ENCODE results near the gene SLC24A3. TPM values are rescaled to one million over a fixed set of nuclear protein-coding genes. Genes with fewer than 3 reads are reported as not detected.

The SLC24A3 gene
- total RNA-seq, 1 donor from 2014 or later: not detected

- no peak overlapping the region for H3K4me3 Mint-ChIP-seq
- no peak overlapping the region for H3K27ac Mint-ChIP-seq
- CTCF ChIA-PET: no interaction called here
- H3K27me3 Mint-ChIP-seq: peaks cover 11% of the 10 kb centered on the region
- no peaks in the 10 kb centered on the region for H3K36me3 Mint-ChIP-seq (ENCODE audit: low read depth)
- intact Hi-C loops (cut with micrococcal nuclease): loop anchor here (10.0 kb wide), 1 partner anchor 379 kb away; no protein-coding TSS in a partner anchor
- ATAC-seq (ENCODE audit: low read depth): no peak
- H3K4me1 Mint-ChIP-seq: no peaks in the 10 kb centered on the region
- POLR2A ChIA-PET: no interaction called here
- no peak for TF ChIP-seq CTCF (IDR thresholded peaks at IDR 0.05)
- no peak for DNase-seq
- H3K9me3 Mint-ChIP-seq: no peaks in the 10 kb centered on the region
Measured at GRCh38 chr20:19583532-19584175, 371.2 kb downstream of the SLC24A3 start.

- Mint-ChIP-seq H3K27me3 (peaks cover 9% of the 10 kb centered on the region), H3K36me3 (ENCODE audit: low read depth) (no peaks in the 10 kb centered on the region), H3K9me3 (no peaks in the 10 kb centered on the region), H3K4me3 (no peak overlapping the region), H3K27ac (no peak overlapping the region), H3K4me1 (no peaks in the 10 kb centered on the region)
- intact Hi-C loops (cut with micrococcal nuclease): loop anchor here (10.0 kb wide), 1 partner anchor 383 kb away; no protein-coding TSS in a partner anchor
- no peak for TF ChIP-seq CTCF (IDR thresholded peaks at IDR 0.05)
- DNase-seq: no peak
- no peak for ATAC-seq (ENCODE audit: low read depth)
- CTCF ChIA-PET: no interaction called here
- POLR2A ChIA-PET: no interaction called here
Measured at GRCh38 chr20:19588241-19588640, 375.8 kb downstream of the SLC24A3 start.

GRCh38 chr20:19588732-19589131 is 376.3 kb downstream of the SLC24A3 start:
- Mint-ChIP-seq H3K4me3 (no peak overlapping the region), H3K9me3 (no peaks in the 10 kb centered on the region), H3K27ac (no peak overlapping the region), H3K4me1 (no peaks in the 10 kb centered on the region), H3K27me3 (peaks cover 9% of the 10 kb centered on the region), H3K36me3 (ENCODE audit: low read depth) (no peaks in the 10 kb centered on the region)
- ATAC-seq (ENCODE audit: low read depth) (no peak), DNase-seq (no peak)
- ChIA-PET CTCF (no interaction called here), POLR2A (no interaction called here)
- TF ChIP-seq CTCF (IDR thresholded peaks at IDR 0.05): no peak
- intact Hi-C loops (cut with micrococcal nuclease): loop anchor here (10.0 kb wide), 1 partner anchor 384 kb away; no protein-coding TSS in a partner anchor

- no peak overlapping the region for H3K27ac Mint-ChIP-seq
- peaks cover 7% of the 10 kb centered on the region for H3K27me3 Mint-ChIP-seq
- H3K36me3 Mint-ChIP-seq (ENCODE audit: low read depth): no peaks in the 10 kb centered on the region
- CTCF ChIA-PET: no interaction called here
- POLR2A ChIA-PET: no interaction called here
- no peak for DNase-seq
- H3K4me1 Mint-ChIP-seq: no peaks in the 10 kb centered on the region
- no peaks in the 10 kb centered on the region for H3K9me3 Mint-ChIP-seq
- H3K4me3 Mint-ChIP-seq: no peak overlapping the region
- no peak for TF ChIP-seq CTCF (IDR thresholded peaks at IDR 0.05)
- intact Hi-C loops (cut with micrococcal nuclease): loop anchor here (10.0 kb wide), 1 partner anchor 385 kb away; no protein-coding TSS in a partner anchor
- no peak for ATAC-seq (ENCODE audit: low read depth)
Measured at GRCh38 chr20:19589787-19590362, 377.4 kb downstream of the SLC24A3 start.

GRCh38 chr20:19590382-19590781 is 377.9 kb downstream of the SLC24A3 start:
- intact Hi-C loops (cut with micrococcal nuclease): no loop called here
- POLR2A ChIA-PET: no interaction called here
- no peak overlapping the region for H3K27ac Mint-ChIP-seq
- no peak for TF ChIP-seq CTCF (IDR thresholded peaks at IDR 0.05)
- H3K4me3 Mint-ChIP-seq: no peak overlapping the region
- H3K27me3 Mint-ChIP-seq: peaks cover 4% of the 10 kb centered on the region
- CTCF ChIA-PET: no interaction called here
- DNase-seq (no peak), ATAC-seq (ENCODE audit: low read depth) (no peak)
- H3K9me3 Mint-ChIP-seq: no peaks in the 10 kb centered on the region
- no peaks in the 10 kb centered on the region for H3K4me1 Mint-ChIP-seq
- H3K36me3 Mint-ChIP-seq (ENCODE audit: low read depth): no peaks in the 10 kb centered on the region
